Measurements from ENCODE around the gene HSPA12B.

DNA sequence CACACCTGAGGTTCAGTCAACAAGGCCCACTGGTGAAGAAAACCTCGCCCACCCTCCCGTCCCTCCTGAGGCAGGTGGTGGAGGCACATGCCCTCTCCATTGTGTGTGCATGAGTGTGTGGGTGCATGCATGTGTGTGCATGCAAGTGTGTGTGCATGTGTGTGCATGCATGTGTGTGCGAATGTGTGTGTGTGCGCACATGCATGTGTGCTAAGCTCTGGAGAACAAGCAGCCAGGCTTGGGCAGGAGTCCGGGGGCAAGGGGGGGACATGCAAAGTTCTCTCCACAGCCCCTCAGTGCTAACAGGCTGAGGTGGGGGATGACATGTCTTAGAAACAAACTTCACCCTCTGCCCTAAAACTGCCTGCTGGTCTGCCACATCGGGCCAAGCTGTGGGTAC lies 3.1 kb upstream of the HSPA12B start:
- TF ChIP-seq, protein P1, sequence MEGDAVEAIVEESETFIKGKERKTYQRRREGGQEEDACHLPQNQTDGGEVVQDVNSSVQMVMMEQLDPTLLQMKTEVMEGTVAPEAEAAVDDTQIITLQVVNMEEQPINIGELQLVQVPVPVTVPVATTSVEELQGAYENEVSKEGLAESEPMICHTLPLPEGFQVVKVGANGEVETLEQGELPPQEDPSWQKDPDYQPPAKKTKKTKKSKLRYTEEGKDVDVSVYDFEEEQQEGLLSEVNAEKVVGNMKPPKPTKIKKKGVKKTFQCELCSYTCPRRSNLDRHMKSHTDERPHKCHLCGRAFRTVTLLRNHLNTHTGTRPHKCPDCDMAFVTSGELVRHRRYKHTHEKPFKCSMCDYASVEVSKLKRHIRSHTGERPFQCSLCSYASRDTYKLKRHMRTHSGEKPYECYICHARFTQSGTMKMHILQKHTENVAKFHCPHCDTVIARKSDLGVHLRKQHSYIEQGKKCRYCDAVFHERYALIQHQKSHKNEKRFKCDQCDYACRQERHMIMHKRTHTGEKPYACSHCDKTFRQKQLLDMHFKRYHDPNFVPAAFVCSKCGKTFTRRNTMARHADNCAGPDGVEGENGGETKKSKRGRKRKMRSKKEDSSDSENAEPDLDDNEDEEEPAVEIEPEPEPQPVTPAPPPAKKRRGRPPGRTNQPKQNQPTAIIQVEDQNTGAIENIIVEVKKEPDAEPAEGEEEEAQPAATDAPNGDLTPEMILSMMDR (conservative IDR thresholded peaks at IDR 0.05) = no peak
- TF ChIP-seq ZFX (IDR thresholded peaks at IDR 0.05) = no peak
